GM23338 (cell line): ENCODE data around the gene EIF3L.

ENCODE experiments used
- CREB1 ChIP-seq: fragments of 250-450 bp; sonication (Bioruptor Pico); IDR thresholded peaks from 2 replicates; pipeline ENCODE4 v1.5.0; 2020; ENCODE audit warnings: low read depth, mild to moderate bottlenecking, moderate library complexity
- EZH2 ChIP-seq: fragments of 200-600 bp; sonication (generic); IDR thresholded peaks from one replicate; pipeline ENCODE4 v1.8.0; 2017; ENCODE audit warnings: antibody characterized with exemption, mild to moderate bottlenecking, low read depth; ENCODE audit not compliant: unreplicated experiment
- EZH2phosphoT487 ChIP-seq: fragments of 200-600 bp; sonication (generic); IDR thresholded peaks from one replicate; pipeline ENCODE4 v1.8.1; 2018; ENCODE audit warnings: antibody characterized with exemption; ENCODE audit not compliant: unreplicated experiment
- JUNB ChIP-seq: IDR thresholded peaks from one replicate; pipeline ENCODE4 v1.6.1; 2016; ENCODE audit warnings: antibody characterized with exemption; ENCODE audit not compliant: unreplicated experiment
- NANOG ChIP-seq: IDR thresholded peaks from 2 replicates; pipeline ENCODE4 v1.6.1; 2016; ENCODE audit warnings: antibody characterized with exemption, borderline replicate concordance
- POLR2AphosphoS5 ChIP-seq: IDR thresholded peaks from 2 replicates; pipeline ENCODE4 v1.6.1; 2016; ENCODE audit warnings: antibody characterized with exemption, low read depth
- STAT1 ChIP-seq: IDR thresholded peaks from one replicate; pipeline ENCODE4 v1.6.1; 2016; ENCODE audit warnings: antibody characterized with exemption; ENCODE audit not compliant: unreplicated experiment
- ZNF114 ChIP-seq: fragments of 250-450 bp; sonication (Bioruptor Pico); IDR thresholded peaks from 2 replicates; pipeline ENCODE4 v1.5.0; 2020; ENCODE audit warnings: mild to moderate bottlenecking, moderate library complexity
- ZNF331 ChIP-seq: fragments of 250-450 bp; sonication (Bioruptor Pico); IDR thresholded peaks from 2 replicates; pipeline ENCODE4 v1.5.0; 2020; ENCODE audit warnings: low read depth, mild to moderate bottlenecking, moderate library complexity
- TF ChIP-seq, protein P1 (sequence below), 2 experiments: fragments of 200-600 bp in 1 of 2; sonication (generic) in 1 of 2; conservative IDR thresholded peaks; 2 replicates each; pipeline versions ENCODE4 v1.5.1 to v1.6.1; 2016 to 2017; ENCODE audit warnings: antibody characterized with exemption in 2 of 2, low read depth in 2 of 2, mild to moderate bottlenecking in 2 of 2, moderate library complexity in 1 of 2
- TF ChIP-seq, protein P2 (sequence below): IDR thresholded peaks from one replicate; pipeline ENCODE4 v1.6.1; 2018; ENCODE audit warnings: antibody characterized with exemption; ENCODE audit not compliant: unreplicated experiment
- TF ChIP-seq, protein P3 (sequence below): IDR thresholded peaks from 2 replicates; pipeline ENCODE4 v1.6.1; 2016; ENCODE audit warnings: antibody characterized with exemption

DNA sequence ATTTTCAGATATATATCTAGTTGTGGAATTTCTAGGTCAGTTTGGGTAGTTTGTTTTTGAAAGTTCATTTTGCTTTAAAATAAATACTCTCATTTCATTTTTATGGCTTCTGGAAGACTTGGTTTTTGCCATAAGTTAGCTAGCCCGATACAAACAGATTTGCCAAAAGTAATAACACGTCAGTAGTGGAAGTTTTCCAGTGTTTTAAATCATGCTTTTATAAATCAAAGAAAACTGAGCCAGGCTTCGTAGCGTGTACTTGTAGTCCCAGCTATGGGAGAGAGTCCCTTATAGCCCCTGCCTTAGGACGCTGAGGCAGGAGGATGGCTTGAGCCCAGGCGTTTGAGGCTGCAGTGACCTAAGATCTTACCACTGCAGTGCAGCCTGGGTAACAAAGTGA is 35.2 kb downstream of the EIF3L start:
- TF ChIP-seq STAT1: no peak
- TF ChIP-seq EZH2: no peak
- TF ChIP-seq, protein P1, sequence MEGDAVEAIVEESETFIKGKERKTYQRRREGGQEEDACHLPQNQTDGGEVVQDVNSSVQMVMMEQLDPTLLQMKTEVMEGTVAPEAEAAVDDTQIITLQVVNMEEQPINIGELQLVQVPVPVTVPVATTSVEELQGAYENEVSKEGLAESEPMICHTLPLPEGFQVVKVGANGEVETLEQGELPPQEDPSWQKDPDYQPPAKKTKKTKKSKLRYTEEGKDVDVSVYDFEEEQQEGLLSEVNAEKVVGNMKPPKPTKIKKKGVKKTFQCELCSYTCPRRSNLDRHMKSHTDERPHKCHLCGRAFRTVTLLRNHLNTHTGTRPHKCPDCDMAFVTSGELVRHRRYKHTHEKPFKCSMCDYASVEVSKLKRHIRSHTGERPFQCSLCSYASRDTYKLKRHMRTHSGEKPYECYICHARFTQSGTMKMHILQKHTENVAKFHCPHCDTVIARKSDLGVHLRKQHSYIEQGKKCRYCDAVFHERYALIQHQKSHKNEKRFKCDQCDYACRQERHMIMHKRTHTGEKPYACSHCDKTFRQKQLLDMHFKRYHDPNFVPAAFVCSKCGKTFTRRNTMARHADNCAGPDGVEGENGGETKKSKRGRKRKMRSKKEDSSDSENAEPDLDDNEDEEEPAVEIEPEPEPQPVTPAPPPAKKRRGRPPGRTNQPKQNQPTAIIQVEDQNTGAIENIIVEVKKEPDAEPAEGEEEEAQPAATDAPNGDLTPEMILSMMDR (conservative IDR thresholded peaks at IDR 0.05; ENCODE audit: low read depth in 2 of 2): no peak
- no peak for TF ChIP-seq JUNB
- TF ChIP-seq EZH2phosphoT487: no peak
- TF ChIP-seq POLR2AphosphoS5: no peak
- TF ChIP-seq NANOG: no peak
- TF ChIP-seq, protein P2, sequence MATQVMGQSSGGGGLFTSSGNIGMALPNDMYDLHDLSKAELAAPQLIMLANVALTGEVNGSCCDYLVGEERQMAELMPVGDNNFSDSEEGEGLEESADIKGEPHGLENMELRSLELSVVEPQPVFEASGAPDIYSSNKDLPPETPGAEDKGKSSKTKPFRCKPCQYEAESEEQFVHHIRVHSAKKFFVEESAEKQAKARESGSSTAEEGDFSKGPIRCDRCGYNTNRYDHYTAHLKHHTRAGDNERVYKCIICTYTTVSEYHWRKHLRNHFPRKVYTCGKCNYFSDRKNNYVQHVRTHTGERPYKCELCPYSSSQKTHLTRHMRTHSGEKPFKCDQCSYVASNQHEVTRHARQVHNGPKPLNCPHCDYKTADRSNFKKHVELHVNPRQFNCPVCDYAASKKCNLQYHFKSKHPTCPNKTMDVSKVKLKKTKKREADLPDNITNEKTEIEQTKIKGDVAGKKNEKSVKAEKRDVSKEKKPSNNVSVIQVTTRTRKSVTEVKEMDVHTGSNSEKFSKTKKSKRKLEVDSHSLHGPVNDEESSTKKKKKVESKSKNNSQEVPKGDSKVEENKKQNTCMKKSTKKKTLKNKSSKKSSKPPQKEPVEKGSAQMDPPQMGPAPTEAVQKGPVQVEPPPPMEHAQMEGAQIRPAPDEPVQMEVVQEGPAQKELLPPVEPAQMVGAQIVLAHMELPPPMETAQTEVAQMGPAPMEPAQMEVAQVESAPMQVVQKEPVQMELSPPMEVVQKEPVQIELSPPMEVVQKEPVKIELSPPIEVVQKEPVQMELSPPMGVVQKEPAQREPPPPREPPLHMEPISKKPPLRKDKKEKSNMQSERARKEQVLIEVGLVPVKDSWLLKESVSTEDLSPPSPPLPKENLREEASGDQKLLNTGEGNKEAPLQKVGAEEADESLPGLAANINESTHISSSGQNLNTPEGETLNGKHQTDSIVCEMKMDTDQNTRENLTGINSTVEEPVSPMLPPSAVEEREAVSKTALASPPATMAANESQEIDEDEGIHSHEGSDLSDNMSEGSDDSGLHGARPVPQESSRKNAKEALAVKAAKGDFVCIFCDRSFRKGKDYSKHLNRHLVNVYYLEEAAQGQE: no peak
- TF ChIP-seq ZNF331 (CRISPR knock-in tag): no peak
- TF ChIP-seq CREB1 (CRISPR knock-in tag): no peak
- TF ChIP-seq ZNF114 (CRISPR knock-in tag): no peak
- TF ChIP-seq, protein P3, sequence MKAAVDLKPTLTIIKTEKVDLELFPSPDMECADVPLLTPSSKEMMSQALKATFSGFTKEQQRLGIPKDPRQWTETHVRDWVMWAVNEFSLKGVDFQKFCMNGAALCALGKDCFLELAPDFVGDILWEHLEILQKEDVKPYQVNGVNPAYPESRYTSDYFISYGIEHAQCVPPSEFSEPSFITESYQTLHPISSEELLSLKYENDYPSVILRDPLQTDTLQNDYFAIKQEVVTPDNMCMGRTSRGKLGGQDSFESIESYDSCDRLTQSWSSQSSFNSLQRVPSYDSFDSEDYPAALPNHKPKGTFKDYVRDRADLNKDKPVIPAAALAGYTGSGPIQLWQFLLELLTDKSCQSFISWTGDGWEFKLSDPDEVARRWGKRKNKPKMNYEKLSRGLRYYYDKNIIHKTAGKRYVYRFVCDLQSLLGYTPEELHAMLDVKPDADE: no peak
